UCSD-AML1 (cell line): ENCODE measurements around the gene SLC12A6.

ENCODE experiments used
- DNase-seq: peaks from one replicate; lab custom pipeline; 2025; ENCODE audit not compliant: unreplicated experiment; lab: John Stamatoyannopoulos, UW

Gene SLC12A6

DNA sequence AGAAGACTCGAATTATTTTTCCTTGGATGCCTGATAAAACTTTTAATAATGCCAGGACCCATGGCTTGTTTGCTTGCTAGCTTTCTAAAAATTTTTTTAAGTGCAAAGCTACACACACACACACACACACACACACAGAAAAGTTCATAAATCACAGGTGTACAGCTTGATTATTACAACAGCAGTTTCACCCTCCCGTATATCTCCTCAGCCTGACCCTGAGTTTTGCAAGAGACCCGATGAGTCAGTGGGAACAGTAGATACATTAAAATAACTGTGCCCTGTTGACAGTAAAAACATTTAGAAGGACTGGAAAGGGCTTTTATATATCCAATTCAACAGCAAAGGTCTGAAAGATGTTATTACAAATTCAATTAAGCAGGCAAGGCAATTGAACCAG lies 66.1 kb downstream of the SLC12A6 start:
- DNase-seq, result no peak

DNA sequence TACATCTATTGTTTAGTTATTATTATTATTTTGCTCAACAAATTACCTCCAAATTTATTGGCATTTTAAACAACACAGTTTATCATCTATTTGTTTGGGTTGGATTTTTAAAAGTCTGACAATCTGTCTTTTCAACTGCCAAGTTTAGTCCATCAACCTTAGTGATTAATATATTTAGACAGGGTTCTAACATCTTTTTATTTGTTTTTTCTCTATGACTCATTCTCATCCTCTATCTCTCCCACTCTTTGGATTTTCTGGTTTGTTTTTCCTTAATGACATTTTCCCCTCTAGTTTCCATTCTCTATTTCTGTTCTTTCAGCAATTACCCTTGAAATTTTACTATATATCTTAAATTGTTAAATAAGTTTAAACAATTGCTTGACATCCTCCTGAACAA lies 70.8 kb downstream of the SLC12A6 start:
- DNase-seq, result no peak

DNA sequence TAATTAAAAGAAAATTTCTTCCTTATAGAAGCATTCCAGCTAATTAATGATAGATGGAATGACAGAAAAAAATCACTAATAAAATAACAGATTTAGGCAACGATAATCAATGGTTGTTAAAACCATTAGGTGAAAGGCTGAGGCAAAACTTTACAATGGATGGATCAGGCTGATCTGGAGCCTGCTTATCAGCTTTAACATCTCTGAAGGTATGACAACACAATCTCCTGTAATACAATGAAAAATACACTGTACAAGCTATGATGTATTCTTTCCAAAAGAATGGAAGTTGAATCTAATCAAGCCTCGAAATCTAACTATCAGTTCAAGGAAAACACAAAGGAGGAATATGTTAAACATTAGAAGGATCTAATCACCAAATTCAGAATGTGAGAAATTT lies 73.5 kb downstream of the SLC12A6 start:
- DNase-seq, result no peak

DNA sequence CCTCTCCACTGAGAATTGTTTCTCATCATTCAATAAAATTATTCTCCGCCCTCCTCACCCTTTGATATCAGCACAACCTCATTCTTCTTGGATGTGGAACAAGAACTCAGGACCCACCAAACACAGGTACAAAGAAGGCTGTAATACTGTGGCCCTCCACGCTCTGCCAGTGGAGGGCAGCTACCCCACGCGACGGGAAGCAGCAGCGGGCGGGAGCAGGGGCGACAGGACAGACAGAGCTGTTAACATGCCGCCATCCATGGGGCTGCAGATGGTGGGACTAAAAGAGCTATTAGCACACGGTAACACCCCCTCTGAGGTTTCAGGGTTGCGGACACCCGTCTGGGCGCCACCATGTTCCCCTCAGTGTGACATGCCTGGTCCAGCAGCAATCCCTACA lies 75.2 kb downstream of the SLC12A6 start:
- DNase-seq, result no peak

DNA sequence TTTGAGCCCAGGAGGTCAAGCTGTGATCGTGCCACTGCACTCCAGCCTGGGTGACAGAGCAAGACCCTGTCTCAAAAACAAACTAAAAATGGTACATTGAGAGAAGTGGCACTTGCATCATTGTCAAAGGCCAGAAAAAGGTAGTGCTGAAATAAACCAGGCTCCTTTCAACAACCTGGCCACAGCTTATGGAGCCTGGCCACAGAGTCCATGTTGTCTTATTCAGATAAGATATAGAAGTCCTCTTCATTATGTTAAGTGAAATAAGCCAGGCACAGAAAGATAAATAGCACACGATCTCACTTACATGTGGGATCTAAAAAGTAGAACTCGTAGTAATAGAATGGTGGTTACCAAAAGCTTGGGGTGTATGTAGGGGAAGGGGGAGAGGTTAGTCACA lies 78.0 kb downstream of the SLC12A6 start:
- no peak for DNase-seq

DNA sequence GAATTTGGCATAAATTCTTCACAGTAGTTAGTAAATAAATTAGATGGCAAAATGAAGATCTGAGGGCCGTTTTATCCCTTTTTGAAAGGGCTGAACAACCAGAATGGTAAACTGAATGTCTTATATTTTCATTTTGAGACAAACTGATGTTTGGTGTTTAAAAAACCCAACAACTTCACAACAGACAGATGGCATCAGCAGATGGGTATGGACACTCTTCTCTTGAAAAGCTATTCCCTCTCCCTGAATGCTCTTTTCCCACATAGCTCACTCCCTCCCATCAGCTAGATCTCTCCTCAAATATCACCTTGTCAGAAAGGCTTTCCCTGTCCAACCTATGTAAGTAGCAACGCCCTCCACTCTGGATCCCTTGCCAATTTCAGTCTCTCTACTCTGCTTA lies 79.4 kb downstream of the SLC12A6 start:
- DNase-seq, result no peak

DNA sequence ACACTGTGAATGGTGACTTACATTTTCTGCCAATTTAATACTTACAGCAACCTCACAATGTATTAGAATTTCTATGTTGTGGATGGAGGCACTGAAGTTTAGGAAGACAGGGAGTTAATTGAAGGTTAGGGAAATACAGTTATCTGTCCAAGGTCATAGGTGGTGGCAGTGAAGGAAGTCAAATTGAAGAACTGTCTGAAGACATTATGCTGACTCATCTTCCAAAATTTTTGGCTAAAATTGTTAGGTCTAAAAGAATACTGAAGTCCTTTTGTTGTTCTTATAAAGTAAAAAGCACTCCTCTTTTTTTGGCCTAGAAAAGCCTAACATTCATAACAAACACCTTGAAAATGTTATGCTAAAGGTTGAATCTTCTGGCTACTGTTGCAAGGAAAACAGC lies 85.0 kb downstream of the SLC12A6 start:
- no peak for DNase-seq

DNA sequence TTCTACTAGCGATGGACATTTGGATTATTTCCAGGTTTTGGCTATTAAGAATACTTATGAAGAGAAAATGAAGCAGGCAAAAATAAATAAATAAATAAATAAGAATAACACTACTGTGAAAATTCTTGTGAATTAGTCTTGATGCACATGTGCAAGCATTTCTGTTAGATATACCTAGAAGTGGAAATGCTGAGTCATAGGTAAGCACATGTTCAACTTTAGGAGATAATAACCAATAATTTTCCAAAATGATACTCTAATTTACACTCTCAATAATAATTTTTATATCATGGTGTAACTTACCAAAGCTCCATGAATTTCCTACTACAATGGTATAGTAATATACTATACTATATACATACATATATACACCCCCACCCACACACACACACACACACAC lies 89.4 kb downstream of the SLC12A6 start:
- no peak for DNase-seq

DNA sequence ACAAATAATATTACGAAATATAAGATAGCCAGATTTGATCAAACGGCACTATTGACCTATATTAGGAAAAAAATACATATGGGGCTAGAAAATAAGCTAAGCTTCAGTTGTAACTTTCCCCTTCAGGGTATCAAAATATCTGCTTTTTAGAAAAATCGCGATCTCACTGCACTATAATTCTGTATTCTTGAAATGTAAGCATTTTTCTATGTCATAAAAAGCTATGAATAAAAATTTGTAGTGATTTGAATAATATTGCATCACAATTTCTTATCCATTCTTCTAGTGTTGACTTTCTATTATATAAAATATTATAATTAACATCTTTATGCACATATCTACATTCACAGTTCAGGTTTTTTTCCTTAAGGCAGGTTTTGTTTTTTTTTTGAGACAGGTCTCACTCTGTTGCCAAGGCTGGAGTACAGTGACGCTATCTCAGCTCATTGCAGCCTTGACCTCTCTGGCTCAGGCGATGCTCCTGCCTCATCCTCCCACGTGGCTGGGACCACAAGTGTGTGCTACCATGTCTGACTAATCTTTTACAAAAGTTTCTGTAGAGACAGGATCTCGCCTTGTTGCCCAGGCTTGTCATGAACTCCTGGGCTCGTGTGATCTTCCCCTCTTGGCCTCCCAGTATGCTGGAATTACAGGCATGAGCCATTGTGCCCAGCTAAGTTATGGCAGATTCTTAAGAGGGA lies 91.2 kb downstream of the SLC12A6 start:
- DNase-seq, result no peak

DNA sequence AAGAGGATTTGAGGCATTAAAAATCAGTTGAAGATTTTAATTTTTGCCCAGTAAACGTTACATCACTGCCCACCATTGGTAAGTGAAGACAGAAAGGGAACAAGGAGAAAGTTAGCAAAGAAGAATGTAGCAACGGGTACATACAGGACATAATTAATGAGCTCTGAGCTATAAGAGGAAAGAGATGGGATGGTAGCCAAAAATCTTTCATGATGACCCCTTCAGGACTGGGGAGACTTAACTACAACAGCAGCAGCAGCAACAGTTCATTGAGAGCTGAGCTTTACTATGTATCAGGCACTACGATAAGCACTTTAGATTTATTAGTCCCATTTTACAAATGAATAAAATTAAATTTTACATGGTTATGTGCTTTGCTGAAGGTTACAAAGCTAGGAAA lies 94.4 kb downstream of the SLC12A6 start:
- DNase-seq, result no peak

DNA sequence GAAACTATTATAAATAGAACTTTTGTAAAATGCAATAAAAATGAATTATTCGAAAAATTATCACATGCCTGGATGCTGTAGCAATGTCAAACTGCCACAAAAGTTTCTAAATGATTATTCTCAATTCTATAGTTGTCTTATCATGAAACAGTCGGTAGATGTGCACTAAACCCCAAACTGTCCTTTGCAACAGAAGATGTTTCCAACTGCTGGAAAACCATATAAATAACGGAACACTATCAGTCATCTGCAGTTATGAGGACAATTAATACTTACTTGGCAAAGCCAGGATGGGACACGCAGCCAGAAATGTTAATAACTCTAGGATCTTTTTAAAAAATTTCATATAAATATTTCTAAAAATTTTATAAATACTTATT lies 95.3 kb downstream of the SLC12A6 start:
- no peak for DNase-seq

DNA sequence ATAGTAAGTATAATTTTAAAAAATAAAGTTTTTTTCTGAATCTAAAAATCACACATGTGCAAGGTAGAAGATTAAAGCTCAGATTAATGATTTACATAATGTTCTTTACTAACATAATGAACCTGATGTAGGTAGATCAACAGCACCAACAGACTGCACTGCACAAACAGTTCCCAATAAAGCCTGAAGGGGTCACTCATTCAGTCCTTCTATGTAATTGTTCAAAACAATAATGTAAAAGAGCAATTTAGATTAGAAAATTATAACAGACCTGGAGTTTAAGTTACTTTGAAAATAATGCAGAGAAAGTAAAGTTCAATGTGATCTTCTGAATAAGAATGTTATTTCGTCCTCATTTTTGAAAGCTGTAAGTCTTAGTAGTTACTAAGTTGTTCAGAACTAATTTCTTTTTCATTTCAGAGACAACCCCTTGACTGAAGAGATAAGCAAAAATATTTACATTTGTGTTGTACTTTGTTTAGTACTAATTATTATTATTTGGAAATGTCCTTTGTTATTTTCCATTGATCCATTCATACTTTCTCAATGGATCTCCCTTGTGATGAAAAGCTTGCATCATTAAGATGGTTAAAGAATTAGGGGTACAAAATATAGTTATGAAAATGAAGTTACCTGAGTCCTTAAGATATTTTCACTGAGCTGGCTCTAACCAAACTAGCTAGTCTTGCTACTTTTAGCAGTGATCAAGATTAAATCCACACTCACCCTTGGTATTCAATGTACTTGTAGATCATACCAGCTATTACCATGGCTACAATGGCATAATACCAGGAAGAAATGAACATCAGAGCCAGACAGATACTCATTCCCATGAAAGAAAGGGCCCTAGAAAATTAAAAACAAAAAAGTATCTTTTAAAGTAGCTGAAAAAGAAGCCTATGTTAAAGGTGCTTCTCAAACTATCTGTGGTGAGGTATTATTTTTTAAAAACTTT lies 95.9 kb downstream of the SLC12A6 start:
- no peak for DNase-seq

DNA sequence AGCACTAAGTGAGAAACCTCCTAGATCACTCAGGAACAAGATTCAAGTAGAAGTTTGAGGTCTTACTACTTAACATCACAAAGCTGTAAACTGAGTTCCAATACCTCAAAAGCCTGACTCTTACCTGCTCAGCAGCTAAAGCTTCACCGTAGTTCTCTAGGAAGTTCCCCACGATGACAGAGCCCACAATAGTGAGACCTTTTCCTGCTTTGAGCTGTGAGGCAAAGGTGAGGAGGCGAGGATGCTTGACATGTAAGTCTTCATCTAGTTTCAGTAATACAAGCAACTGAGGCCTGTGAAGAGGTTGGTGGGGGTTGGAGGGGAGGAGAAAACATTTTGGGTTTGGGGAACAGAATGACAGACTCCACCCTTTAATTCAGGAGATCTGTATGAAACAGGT lies 97.0 kb downstream of the SLC12A6 start:
- no peak for DNase-seq

DNA sequence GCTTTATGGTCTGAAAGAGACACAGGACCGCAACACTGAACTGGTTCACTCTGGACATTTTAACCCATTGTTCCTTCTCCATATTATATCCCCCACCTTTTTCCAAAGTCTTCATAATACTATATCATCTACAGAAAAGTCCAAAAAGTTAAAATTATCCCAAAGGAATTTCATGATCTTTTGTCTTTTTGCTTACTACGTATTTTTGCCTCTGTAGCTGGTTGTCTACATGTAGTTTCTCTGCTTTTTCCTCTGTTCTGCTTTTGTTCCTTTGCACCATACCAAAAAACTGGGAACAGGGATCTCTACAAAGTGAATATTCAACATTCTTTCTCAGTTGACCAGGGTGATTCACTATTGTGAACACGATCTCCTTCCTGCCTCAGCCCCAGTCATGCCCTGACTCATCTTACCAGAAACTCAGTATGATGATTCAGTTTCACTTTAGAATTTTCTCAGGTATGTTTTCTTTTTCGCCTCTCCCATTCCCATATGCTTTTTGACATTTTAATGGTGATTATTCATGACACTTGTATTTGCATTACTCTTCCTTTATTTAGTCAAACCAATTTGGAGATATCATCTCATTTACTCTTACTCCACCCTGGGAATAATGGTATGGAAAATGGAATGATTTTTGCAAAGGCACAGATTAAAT lies 98.3 kb downstream of the SLC12A6 start:
- no peak for DNase-seq

DNA sequence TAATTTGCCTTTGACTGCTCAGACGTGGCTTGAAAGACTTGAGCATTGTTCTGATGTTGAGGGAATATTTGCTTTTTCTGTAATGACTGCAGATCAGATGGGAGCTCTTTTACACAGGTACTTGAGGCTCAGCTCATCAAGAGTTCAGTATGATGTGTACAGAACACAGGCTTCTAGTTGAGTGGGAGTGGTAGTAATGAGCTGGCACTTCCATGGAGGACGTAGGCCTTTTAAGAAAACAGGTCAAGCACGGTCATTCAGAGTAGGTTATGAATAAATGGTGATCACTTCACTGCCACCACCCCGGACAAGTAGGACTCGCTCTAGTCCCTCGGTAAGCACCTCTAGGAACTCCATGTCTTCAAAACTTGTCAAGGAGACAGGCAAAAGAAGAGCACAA lies 104.0 kb downstream of the SLC12A6 start:
- no peak for DNase-seq

DNA sequence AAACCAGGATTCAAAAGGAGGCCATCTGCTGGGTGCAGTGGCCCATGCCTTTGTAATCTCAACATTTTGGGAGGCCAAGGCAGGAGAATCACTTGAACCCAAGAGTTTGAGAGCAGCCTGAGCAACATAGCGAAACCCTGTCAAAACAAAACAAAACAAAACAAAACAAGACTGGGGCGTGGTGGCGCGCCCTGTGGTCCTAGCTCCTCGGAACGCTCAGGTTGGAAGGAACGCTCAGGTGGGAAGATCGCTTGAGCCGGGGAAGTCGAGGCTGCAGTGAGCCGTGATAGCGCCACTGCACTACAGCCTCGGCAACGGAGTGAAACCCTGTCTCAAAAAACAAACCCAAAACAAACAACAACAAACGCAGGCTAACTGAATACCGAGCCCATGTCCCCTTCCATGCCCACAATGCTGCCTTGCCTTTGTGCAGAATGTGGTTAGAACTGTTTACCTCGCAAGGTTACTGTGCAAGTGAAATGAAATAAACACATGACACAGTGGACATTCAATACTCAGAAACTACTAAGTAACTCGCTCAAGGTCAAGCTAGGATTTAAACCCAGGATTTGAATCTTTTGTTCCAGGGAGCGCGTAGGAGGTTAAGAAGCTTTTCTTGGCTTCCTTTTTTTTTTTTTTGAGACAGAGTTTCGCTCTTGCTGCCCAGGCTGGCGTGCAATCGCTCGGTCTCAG lies 113.5 kb downstream of the SLC12A6 start:
- DNase-seq, result no peak

DNA sequence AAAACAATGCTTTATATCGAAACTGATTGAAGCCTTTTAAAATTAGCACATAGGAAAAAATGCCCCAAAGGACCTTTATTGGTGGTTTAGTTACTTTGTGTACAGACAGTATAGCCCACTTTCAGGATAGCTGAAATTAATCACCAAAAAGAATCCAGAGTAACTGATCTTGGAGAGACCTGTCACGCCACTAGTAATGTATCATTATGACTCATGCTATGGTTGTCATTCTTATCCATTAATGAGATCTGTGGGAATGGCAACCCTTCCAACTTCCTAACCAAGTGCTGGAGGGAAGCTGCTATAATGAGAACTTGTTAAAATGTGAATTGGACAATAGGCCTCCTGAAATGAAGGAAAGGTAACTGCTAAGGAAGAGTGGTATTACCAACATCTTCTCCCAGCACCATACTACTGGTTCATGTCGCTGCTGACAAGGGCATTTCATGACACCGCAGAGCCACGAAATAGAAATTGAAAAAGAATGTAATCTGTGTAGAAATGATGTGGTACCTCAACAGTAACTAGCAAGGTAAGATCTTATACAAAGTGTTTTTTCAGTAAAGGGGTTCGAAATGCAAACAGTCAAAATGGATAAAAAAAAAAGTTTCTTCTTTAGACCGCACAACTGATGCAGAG lies 119.9 kb downstream of the SLC12A6 start:
- DNase-seq, result no peak

DNA sequence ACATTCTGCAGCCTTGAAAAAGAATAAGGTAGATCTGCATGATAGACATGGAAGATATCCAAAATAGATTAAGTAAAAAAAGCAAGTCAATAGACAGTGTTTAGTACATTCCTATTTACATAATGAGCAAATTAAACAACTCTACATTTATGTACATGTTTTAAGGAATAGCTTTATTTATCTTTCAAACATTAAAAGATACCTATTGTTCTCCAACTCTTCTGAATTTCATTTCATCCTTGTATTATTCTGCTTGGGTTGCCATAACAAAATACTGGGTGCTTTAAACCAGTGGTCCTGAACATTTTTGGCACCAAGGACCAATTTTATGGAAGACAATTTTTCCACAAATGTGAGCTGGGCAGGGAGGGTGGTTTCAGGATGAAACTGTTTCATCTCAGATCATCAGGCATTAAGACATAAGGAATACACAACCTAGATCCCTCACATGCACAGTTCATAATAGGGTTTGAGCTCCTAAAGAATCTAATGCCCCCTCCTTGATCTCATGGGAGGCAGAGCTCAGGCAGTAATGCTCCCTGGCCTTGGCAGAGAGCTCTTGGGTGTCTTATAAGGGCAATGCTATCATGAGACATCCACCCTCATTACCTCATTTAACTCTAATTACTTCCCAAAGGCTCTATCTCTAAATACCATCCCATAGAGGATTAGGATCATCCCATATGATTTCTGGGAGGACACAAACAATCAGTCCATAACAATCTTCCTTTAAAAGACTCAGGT lies 120.9 kb downstream of the SLC12A6 start:
- no peak for DNase-seq

DNA sequence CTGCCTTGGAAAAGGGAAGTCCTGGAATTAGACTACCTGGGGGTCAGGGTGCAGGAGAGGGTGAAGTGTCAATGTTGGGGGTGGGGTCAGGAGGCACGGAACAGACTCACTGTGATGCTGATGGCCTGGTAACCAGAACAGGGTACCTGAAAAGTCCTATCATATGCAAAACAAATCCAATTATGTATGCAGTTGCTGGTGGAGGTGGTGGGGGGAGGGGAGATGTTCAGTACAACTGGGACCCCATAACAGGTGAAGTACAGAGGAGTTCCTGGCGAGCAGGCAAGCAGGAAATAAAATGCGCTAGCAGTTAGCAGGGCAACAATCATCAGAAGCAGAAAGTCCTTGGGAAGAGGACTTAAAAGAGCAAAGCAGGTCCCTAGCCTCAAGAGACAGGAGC lies 123.4 kb downstream of the SLC12A6 start:
- no peak for DNase-seq

DNA sequence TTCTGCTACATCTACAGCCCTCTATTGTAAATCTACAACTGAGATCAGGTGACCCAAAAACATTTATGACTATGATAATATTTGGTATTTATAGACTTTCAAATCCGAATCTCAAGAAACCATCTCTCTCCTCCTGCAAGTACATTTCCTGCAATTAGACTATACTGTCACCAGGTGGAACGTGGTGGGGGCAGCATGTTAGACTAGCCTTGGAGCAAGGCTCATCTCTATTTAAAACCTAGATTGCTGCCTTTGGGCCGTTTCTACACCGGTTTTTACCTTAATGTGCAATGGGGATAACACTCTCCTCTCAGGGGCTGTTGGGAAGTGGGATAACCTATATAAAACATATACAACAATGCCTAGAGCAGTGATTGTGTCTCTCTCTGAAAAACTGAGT lies 123.9 kb downstream of the SLC12A6 start:
- DNase-seq, result no peak
